Heart left ventricle (tissue), 13 donors: ENCODE measurements around the gene ODAD3.

Experiments
- POLR2A ChIP-seq, 2 donors: fragments of 450-650 bp; IDR thresholded peaks; one replicate each; pipeline ENCODE4 v1.6.1; 2017; ENCODE audit warnings: antibody characterized with exemption in 2 of 2, mild to moderate bottlenecking in 2 of 2, moderate library complexity in 2 of 2
- TF ChIP-seq, protein P1 (sequence below), 12 donors: fragments of 200-600 bp; sonication (generic) in 4 of 12; IDR thresholded peaks; one replicate each; pipeline versions ENCODE4 v1.5.0 to v1.8.0; 2018 to 2022; ENCODE audit warnings: antibody characterized with exemption in 12 of 12, mild to moderate bottlenecking in 5 of 12
- donor health status: ischemic (EF 13 %, LVEDD 7.1; RV severe dilation, severe dysfunction).
- donor health status: DM: no; HTN: yes; CAD: no.
- donor health status: DM: no; HTN: no; CAD: no.
- donor health status: ischemic (EF 25% LVEDD 6.9; RV normal size, moderate dysfunction).
- donor health status: ischemic (EF 25% LVEDD 5.7; RV mildly dilated, moderate dysfunction).
- donor health status: ischemic (EF 35%, LVEDD 5.7; RV mildly dilated, moderate dysfunction).
- donor health status: nonischemic (EF 11% LVEDD 7.7; RV severe dilation, severe dysfunction).
- donor health status: DM: yes; HTN: yes; CAD: no.
- donor health status: PGD.
- donor health status: ischemic (EF 29% LVEDD 5.4; RV normal size, mild dysfunction).
- donor health status: nonischemic (EF 23%, LVEDD 6.1; RV moderate dilation, normal function).

DNA sequence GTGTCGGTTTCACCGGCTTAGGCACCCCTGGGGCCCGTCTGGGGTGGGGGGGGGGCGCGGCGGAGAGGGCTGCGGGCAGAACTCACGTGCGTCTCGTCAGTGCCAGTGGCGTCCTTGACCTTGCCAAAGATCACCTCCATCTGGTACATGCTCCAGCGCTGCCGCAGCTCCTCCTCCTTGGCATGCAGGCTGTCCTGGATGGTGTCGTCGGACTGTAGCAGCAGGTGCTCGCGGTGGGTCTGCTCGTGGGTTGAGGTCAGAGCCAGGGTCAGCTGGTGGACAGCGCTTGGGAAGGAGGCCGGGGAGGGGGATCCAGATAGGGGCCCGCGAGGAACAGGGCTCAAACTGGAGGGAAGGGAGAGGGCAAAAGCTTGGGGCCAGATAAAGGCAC lies 11.1 kb downstream of the ODAD3 start:
- TF ChIP-seq, protein P1, sequence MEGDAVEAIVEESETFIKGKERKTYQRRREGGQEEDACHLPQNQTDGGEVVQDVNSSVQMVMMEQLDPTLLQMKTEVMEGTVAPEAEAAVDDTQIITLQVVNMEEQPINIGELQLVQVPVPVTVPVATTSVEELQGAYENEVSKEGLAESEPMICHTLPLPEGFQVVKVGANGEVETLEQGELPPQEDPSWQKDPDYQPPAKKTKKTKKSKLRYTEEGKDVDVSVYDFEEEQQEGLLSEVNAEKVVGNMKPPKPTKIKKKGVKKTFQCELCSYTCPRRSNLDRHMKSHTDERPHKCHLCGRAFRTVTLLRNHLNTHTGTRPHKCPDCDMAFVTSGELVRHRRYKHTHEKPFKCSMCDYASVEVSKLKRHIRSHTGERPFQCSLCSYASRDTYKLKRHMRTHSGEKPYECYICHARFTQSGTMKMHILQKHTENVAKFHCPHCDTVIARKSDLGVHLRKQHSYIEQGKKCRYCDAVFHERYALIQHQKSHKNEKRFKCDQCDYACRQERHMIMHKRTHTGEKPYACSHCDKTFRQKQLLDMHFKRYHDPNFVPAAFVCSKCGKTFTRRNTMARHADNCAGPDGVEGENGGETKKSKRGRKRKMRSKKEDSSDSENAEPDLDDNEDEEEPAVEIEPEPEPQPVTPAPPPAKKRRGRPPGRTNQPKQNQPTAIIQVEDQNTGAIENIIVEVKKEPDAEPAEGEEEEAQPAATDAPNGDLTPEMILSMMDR (IDR thresholded peaks at IDR 0.05): no peak
- TF ChIP-seq POLR2A (IDR thresholded peaks at IDR 0.05): no peak
